Chondrocyte (in vitro differentiated cells): ENCODE results near the gene HOXA6. TPM values are rescaled to one million over a fixed set of nuclear protein-coding genes. Genes with fewer than 3 reads are reported as not detected.
A peak's percentile ranks its signal among the peaks of the same experiment; 100 is the strongest.

Experiments
- DNase-seq: peaks from one replicate; pipeline ENCODE4 v3.0.0; 2021; ENCODE audit warnings: mixed read lengths, low spot score
- H3K27ac Mint-ChIP-seq: one replicate; pipeline ENCODE4 v1.8.0; 2021; ENCODE audit warnings: mild to moderate bottlenecking, moderate library complexity, mixed read lengths; ENCODE audit not compliant: unreplicated experiment
- H3K27me3 Mint-ChIP-seq: 2 replicates; pipeline ENCODE4 v1.8.0; 2021; ENCODE audit warnings: low read depth, mixed read lengths
- H3K36me3 Mint-ChIP-seq: 2 replicates; pipeline ENCODE4 v1.8.0; 2021; ENCODE audit warnings: low read depth, mixed read lengths
- H3K4me1 Mint-ChIP-seq: 2 replicates; pipeline ENCODE4 v1.8.0; 2021; ENCODE audit warnings: low read depth, mild to moderate bottlenecking, mixed read lengths
- H3K4me3 Mint-ChIP-seq: one replicate; pipeline ENCODE4 v1.8.0; 2021; ENCODE audit warnings: mild to moderate bottlenecking, moderate library complexity, mixed read lengths; ENCODE audit not compliant: unreplicated experiment
- H3K9me3 Mint-ChIP-seq: 2 replicates; pipeline ENCODE4 v1.8.0; 2021; ENCODE audit warnings: low read depth, mixed read lengths
- microRNA-seq: library from miRNA; unstranded; fragments of <30 nt; microRNA quantifications from one replicate; pipeline ENCODE4 v1.2.0, GENCODE V29; 2020; ENCODE audit warnings: borderline number of aligned reads
- total RNA-seq: library from RNA; stranded (reverse); gene quantifications from 3 replicates; pipeline ENCODE4 v1.2.1, GENCODE V29; 2021
- TF ChIP-seq, protein P1 (sequence below): fragments of 200-600 bp; sonication (generic); IDR thresholded peaks from 2 replicates; pipeline ENCODE4 v1.5.0; 2021; ENCODE audit warnings: antibody characterized with exemption, mild to moderate bottlenecking, moderate library complexity

Gene HOXA6
- total RNA-seq, 1 donor from 2014 or later = not detected

DNA sequence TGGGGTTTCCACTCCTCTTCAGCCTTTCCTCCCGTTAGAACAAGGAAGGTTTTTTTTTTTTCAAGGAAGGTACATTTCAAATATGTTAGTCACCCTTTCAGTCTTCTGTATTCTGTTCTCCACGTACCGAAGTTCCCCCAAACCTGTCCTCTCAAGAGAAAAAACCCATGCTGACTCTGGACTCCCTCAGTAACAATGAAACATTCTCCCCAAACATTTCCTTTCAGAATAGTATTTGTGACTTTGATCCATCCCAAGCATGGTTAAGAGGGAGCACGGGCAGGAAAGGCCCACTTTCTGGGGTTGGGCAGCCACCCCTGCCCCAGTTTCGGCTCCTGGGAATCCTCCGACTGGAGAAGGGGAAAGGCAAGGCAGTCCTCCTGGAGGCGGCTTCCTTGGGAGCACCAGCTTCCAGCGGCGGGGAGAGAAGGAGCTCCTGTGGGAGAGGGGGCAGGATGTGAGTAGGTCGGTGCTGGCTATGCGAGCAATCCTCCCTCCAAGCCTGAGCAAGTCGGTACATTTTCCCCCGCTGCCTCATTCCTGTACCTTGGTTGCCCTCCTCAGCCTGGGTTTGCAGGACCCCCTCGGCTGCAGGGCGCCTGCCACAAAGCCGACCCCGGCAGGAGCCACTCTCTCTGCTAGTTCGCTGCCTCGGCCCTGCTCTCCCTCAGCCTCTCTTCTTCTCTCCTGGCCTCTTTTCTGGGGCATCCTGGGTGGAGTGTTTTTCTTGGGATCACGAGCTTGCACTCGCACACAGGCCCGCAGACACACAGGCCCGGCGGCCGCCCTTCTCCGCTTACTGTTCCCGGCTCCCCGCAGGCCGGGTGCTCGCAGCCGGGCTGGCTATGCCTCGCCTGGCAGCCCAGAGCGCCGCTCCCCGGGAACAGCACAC lies 49.6 kb downstream of the HOXA6 start:
- Mint-ChIP-seq H3K27me3 (peaks cover 45% of the 10 kb centered on the region), H3K9me3 (no peaks in the 10 kb centered on the region), H3K27ac (peak overlapping the region; percentile 99), H3K4me3 (peak overlapping the region; percentile 96), H3K36me3 (peaks cover 20% of the 10 kb centered on the region), H3K4me1 (peaks cover 61% of the 10 kb centered on the region)
- TF ChIP-seq, protein P1, sequence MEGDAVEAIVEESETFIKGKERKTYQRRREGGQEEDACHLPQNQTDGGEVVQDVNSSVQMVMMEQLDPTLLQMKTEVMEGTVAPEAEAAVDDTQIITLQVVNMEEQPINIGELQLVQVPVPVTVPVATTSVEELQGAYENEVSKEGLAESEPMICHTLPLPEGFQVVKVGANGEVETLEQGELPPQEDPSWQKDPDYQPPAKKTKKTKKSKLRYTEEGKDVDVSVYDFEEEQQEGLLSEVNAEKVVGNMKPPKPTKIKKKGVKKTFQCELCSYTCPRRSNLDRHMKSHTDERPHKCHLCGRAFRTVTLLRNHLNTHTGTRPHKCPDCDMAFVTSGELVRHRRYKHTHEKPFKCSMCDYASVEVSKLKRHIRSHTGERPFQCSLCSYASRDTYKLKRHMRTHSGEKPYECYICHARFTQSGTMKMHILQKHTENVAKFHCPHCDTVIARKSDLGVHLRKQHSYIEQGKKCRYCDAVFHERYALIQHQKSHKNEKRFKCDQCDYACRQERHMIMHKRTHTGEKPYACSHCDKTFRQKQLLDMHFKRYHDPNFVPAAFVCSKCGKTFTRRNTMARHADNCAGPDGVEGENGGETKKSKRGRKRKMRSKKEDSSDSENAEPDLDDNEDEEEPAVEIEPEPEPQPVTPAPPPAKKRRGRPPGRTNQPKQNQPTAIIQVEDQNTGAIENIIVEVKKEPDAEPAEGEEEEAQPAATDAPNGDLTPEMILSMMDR = peak; percentile 20
- no peak for DNase-seq

DNA sequence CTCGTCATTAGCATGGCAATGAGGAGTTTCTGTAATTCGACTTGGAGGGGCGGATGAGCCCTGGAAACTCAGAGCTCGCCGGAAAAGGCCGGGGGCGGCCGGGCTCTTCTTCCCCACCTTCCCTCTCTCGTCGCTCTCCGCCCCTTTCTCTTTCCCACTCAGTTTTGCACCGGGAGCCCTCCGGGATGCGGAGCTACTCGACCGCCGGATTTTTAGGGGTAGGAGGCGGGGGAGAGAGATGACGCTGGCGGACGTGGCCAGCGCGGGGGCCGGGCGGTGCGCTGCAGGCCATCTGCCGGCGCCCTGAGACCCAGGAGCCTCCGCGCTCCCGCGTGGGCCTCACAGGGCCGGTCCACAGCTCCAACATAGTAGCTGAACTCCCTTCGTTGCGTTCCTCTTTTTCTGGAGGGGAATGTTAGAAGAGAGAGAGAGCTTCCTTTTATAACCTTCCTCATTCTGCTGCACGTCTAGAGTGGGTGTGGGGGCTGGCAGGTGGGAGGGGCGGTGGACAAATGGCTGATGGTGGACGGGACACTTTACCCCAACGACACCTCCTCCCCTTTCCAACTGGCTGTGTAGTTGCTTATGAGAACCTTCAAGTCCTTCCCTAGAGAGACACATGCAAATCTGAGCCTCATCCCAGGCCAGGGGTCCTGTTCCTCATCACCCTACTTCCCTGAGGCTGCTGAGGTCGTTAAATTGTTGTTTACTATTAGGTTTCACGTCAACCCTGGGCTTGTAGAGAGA lies 50.6 kb downstream of the HOXA6 start:
- H3K9me3 Mint-ChIP-seq = no peaks in the 10 kb centered on the region
- peak overlapping the region; percentile 99 for H3K27ac Mint-ChIP-seq
- TF ChIP-seq, protein P1 = no peak
- H3K4me1 Mint-ChIP-seq = peaks cover 53% of the 10 kb centered on the region
- peaks cover 20% of the 10 kb centered on the region for H3K36me3 Mint-ChIP-seq
- H3K27me3 Mint-ChIP-seq = peaks cover 50% of the 10 kb centered on the region
- DNase-seq = no peak
- H3K4me3 Mint-ChIP-seq = peak overlapping the region; percentile 96

DNA sequence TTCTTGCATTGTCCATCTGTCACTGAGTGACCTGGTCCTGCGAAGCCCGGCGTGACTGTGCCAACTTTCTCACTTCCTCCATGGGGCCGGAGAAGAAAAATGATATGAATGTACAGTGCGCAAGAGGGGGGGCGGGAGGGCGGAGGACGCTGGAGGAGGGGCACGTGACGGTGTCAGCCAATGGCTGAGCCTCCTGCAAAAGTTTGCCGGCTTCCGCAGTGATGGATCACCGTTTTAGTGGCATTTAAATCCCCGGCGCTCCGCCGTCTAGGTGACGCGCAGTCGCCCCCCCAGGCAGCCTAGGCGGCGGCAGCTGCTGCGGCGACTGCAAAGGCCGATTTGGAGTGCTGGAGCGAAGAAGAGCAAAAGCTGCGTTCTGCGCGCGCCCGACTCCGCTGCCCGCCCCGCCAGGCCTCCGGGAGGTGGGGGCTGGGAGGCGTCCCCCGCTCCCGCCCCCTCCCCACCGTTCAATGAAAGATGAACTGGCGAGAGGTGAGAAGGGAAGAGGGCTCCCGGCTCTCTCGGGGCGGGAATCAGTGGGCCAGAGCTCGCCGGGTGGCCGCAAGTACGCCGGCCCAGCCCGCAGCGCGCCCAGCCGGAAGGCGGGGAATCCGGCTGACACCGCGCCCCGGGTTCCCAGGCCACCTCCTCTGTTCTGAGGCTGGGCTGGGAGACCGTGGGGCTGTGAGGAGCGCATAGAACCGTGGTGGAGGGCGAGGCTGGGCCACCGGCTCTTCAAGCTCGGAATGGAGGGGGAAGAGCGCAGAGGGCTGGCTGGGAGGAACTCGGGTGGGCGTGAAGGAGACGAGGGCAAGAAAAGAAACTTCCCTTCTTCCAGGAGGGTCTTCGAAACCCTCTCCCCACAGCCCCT lies 51.4 kb downstream of the HOXA6 start, which contains the start of gene HOXA1:
Gene HOXA1 (minus strand): TSS at position 104 of the 871 bp plus-strand sequence. CDS start 88 bp downstream, at position 16.
- Mint-ChIP-seq H3K36me3 (peaks cover 14% of the 10 kb centered on the region), H3K27me3 (peaks cover 51% of the 10 kb centered on the region), H3K27ac (peak within 1 kb of the TSS; percentile 99), H3K4me3 (peak within 1 kb of the TSS; percentile 96), H3K9me3 (no peaks in the 10 kb centered on the region), H3K4me1 (peaks cover 46% of the 10 kb centered on the region)
- TF ChIP-seq, protein P1 = no peak
- no peak for DNase-seq

Small RNA genes within 50 kb of the gene (microRNA-seq; reads per million reads assigned to microRNA genes)
- 18.3 reads per million, percentile 33 among the genes with 10 or more reads in this experiment for gene MIR196B

Other genes starting within 250 kb of the HOXA6 start
- 2.7 to 2.9 TPM in 2 of 3 replicates, not detected in the other for gene HOXA1, start 51.8 kb downstream of the HOXA6 start, total RNA-seq
- gene HOXA2, start 45.1 kb downstream of the HOXA6 start, total RNA-seq = 8.3 to 10.2 TPM in 2 of 3 replicates, not detected in the other
- gene HOXA4, start 17.0 kb downstream of the HOXA6 start, total RNA-seq = 0.30 TPM in 1 of 3 replicates, not detected in the others
- gene HOXA5, start 4.1 kb downstream of the HOXA6 start, total RNA-seq = not detected in 3 replicates
- 9.3 to 12.1 TPM in 2 of 3 replicates, not detected in the other for gene HOXA3, start 4.8 kb upstream of the HOXA6 start, total RNA-seq
- not detected in 3 replicates for gene HOXA7, start 8.9 kb upstream of the HOXA6 start, total RNA-seq
- gene HOXA9, start 17.8 kb upstream of the HOXA6 start, total RNA-seq = not detected in 3 replicates
- 0.12 to 0.21 TPM in 2 of 3 replicates, not detected in the other for gene HOXA10, start 26.5 kb upstream of the HOXA6 start, total RNA-seq
- gene HOXA11, start 37.5 kb upstream of the HOXA6 start, total RNA-seq = not detected in 3 replicates
- not detected in 3 replicates for gene HOXA13, start 52.3 kb upstream of the HOXA6 start, total RNA-seq
- gene EVX1, start 95.0 kb upstream of the HOXA6 start, total RNA-seq = not detected in 3 replicates